Endothelial cell of umbilical vein (primary cell): ENCODE measurements around the gene NRBP1. TPM values are rescaled to one million over a fixed set of nuclear protein-coding genes. Genes with fewer than 3 reads are reported as not detected.

Experiments
- BruUV-seq: library from RNA; stranded (reverse); fragments of 400-500 nt; replicated peaks from 2 replicates; lab custom pipeline; 2021; lab: Mats Ljungman, UMichigan
- CTCF ChIA-PET: fragments of 300-600, 350-600 bp; sonication (Branson Sonifier 250); formaldehyde crosslinking; loops from one replicate; lab custom pipeline; 2021; ENCODE audit warnings: antibody characterized with exemption, inconsistent platforms; lab: Charles Lee
- POLR2A ChIA-PET: fragments of 300-600, 350-600 bp; sonication (Branson Sonifier 250); formaldehyde crosslinking; loops from one replicate; lab custom pipeline; 2021; ENCODE audit warnings: antibody characterized with exemption, inconsistent platforms; lab: Charles Lee
- DNase-seq: peaks from one replicate; pipeline ENCODE4 v3.0.0-alpha.2; 2011; ENCODE audit warnings: low read depth, low spot score
- FAIRE-seq: peaks from 2 replicates; lab custom pipeline; 2011; peaks lifted over from hg19 to GRCh38; lab: Jason Lieb, UNC
- H2AFZ ChIP-seq: 2 replicates; pipeline ENCODE4 v1.6.0; 2012; ENCODE audit warnings: low read depth, low read length, control low read depth, inconsistent platforms
- H3K27ac ChIP-seq: 2 replicates; pipeline ENCODE4 v1.5.1; 2011; ENCODE audit warnings: low read depth, mild to moderate bottlenecking, control low read depth, low read length, moderate library complexity; ENCODE audit not compliant: insufficient read depth
- H3K27me3 ChIP-seq, 2 experiments: 2 replicates each; pipeline versions ENCODE4 v1.6.0 to v1.6.1; 2011; ENCODE audit warnings: low read length in 2 of 2, mixed read lengths in 1 of 2; ENCODE audit not compliant: control insufficient read depth in 2 of 2, insufficient read depth in 2 of 2
- H3K36me3 ChIP-seq, 2 experiments: 2 replicates in 1 of 2; 3 replicates in 1 of 2; pipeline ENCODE4 v1.5.1; 2011; ENCODE audit warnings: low read length in 2 of 2, mild to moderate bottlenecking in 1 of 2, moderate library complexity in 1 of 2; ENCODE audit not compliant: control insufficient read depth in 2 of 2, insufficient read depth in 2 of 2; ENCODE audit errors: extremely low read depth in 1 of 2
- H3K4me1 ChIP-seq: 3 replicates; pipeline ENCODE4 v1.5.1; 2011; ENCODE audit warnings: mild to moderate bottlenecking, low read length; ENCODE audit not compliant: control insufficient read depth, insufficient read depth; ENCODE audit errors: extremely low read depth
- H3K4me2 ChIP-seq: 2 replicates; pipeline ENCODE4 v1.6.1; 2011; ENCODE audit warnings: low read length, control low read depth, mixed read lengths; ENCODE audit not compliant: insufficient read depth
- H3K4me3 ChIP-seq, 3 experiments: fragments of 200-600 bp in 1 of 3; sonication (generic), shearing (Covaris generic) in 1 of 3; replicated peaks in 1 of 3; 2 replicates each; pipeline ENCODE4 v1.5.1; 2011 to 2016; ENCODE audit warnings: control low read depth in 3 of 3, low read length in 3 of 3, mild to moderate bottlenecking in 2 of 3, inconsistent platforms in 1 of 3, low read depth in 1 of 3, moderate library complexity in 1 of 3; ENCODE audit not compliant: insufficient read depth in 1 of 3
- H3K79me2 ChIP-seq: 2 replicates; pipeline ENCODE4 v1.6.0; 2012; ENCODE audit warnings: low read length, inconsistent platforms; ENCODE audit not compliant: control insufficient read depth, insufficient read depth
- H3K9ac ChIP-seq: replicated peaks from 2 replicates; pipeline ENCODE3; 2011; ENCODE audit warnings: low read length, control low read depth; ENCODE audit not compliant: insufficient read depth; ENCODE audit errors: extremely low read depth
- H3K9me1 ChIP-seq: replicated peaks from 3 replicates; pipeline ENCODE4 v1.6.0; 2011; ENCODE audit warnings: mild to moderate bottlenecking, low read length; ENCODE audit not compliant: control insufficient read depth, insufficient read depth; ENCODE audit errors: extremely low read depth
- H3K9me3 ChIP-seq: replicated peaks from 2 replicates; pipeline ENCODE4 v1.5.1; 2012; ENCODE audit warnings: low read length, inconsistent platforms; ENCODE audit not compliant: control insufficient read depth, insufficient read depth
- H4K20me1 ChIP-seq: replicated peaks from 2 replicates; pipeline ENCODE3; 2011; ENCODE audit warnings: mild to moderate bottlenecking, low read length; ENCODE audit not compliant: control insufficient read depth, insufficient read depth; ENCODE audit errors: extremely low read depth
- EZH2 ChIP-seq: IDR thresholded peaks from 2 replicates; pipeline ENCODE4 v1.6.1; 2012; ENCODE audit warnings: borderline replicate concordance, low read depth, mild to moderate bottlenecking, moderate library complexity, low read length, inconsistent platforms; ENCODE audit not compliant: severe bottlenecking
- FOS ChIP-seq: IDR thresholded peaks from 2 replicates; pipeline ENCODE4 v1.6.1; 2011; ENCODE audit warnings: mild to moderate bottlenecking, low read length, moderate library complexity, borderline replicate concordance; ENCODE audit not compliant: insufficient read depth
- GATA2 ChIP-seq: IDR thresholded peaks from 2 replicates; pipeline ENCODE4 v1.7.0; 2011; ENCODE audit warnings: low read depth, mild to moderate bottlenecking, moderate library complexity, mixed read lengths, low read length; ENCODE audit not compliant: insufficient read length, insufficient read depth
- JUN ChIP-seq: IDR thresholded peaks from 2 replicates; pipeline ENCODE4 v1.6.1; 2011; ENCODE audit warnings: borderline replicate concordance, low read depth; ENCODE audit not compliant: insufficient read length, insufficient read depth
- MYC ChIP-seq: IDR thresholded peaks from one replicate; pipeline ENCODE4 v1.6.1; 2011; ENCODE audit warnings: mild to moderate bottlenecking, low read depth, low read length
- POLR2A ChIP-seq: IDR thresholded peaks from 2 replicates; pipeline ENCODE4 v1.6.1; 2012; ENCODE audit warnings: low read depth, mild to moderate bottlenecking, control low read depth, low read length
- POLR2AphosphoS5 ChIP-seq: IDR thresholded peaks from 2 replicates; pipeline ENCODE4 v1.6.1; 2012; ENCODE audit warnings: low read depth, mild to moderate bottlenecking, control low read depth, low read length, moderate library complexity; ENCODE audit not compliant: insufficient read depth
- dilution Hi-C: fragments of 300-500 bp; cut with MboI; formaldehyde crosslinking; loops from one replicate; pipeline ENCODE4 v1.15.0; 2019; ENCODE audit warnings: low sequenced_read_pairs; ENCODE audit not compliant: extremely low pct_ligation_motif_present
- intact Hi-C: fragments of 100-400 bp; cut with micrococcal nuclease; formaldehyde crosslinking; loops from one replicate; pipeline ENCODE4 v1.10.0; 2022
- polyA plus RNA-seq, 4 experiments: library from polyadenylated mRNA; depleted of rRNA in 3 of 4; stranded (reverse) in 3 of 4; unstranded in 1 of 4; fragments of >200 nt; gene quantifications; 2 replicates each; pipeline versions ENCODE4 v1.2.1 to v1.2.3, GENCODE V29; 2011 to 2012; ENCODE audit warnings: missing spikeins in 1 of 4
- total RNA-seq: library from RNA; stranded (reverse); gene quantifications from 2 replicates; pipeline ENCODE4 v1.2.3, GENCODE V29; 2021
- TF ChIP-seq, protein P1 (sequence below): IDR thresholded peaks from 2 replicates; pipeline ENCODE4 v1.6.1; 2011; ENCODE audit not compliant: insufficient read depth, insufficient read length
- TF ChIP-seq, protein P2 (sequence below), 2 donors: IDR thresholded peaks; 1 replicate in 1 of 2; 2 replicates in 1 of 2; pipeline ENCODE4 v1.5.1; 2011; ENCODE audit warnings: low read length in 2 of 2, mild to moderate bottlenecking in 2 of 2, moderate library complexity in 2 of 2, control low read depth in 1 of 2, inconsistent platforms in 1 of 2, low read depth in 1 of 2; ENCODE audit not compliant: insufficient read depth in 1 of 2; ENCODE audit errors: extremely low read depth in 1 of 2

NRBP1 gene
- total and polyA plus RNA-seq, 2 donors (not counting 3 experiments of a cell fraction or from before 2014, with no cell fraction given): 130 to 169 TPM

DNA sequence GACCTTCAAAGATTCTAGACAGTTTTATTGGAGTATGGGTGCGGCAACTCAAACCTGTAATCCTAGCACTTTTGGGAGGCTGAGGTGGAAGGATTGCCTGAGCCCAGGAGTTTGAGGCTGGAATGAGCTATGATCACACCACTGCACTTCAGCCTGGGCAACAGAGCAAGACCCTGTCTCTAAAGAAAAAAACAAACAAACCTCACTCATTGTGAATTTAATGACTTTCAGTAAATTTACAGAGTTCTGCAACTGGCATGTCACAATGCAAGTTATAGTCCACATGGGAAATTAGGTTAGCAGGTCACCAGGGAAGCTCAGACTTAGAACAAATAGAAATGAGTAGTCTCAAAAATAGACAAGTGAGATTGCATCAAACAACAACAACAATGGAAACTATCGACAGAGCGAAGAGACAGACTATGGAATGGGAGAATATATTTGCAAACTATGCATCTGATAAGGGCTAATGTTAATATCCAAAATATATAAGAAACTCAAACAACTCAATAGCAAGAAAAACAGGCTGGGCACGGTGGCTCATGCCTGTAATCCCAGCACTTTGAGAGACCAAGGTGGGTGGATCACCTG lies 6.7 kb upstream of the NRBP1 start:
- no peak overlapping the region for H3K4me3 ChIP-seq
- H3K9ac ChIP-seq: no peak overlapping the region
- no peak overlapping the region for H3K4me2 ChIP-seq
- CTCF ChIA-PET: no interaction called here
- dilution Hi-C loops (no loop called here), intact Hi-C loops (no loop called here)
- H3K79me2 ChIP-seq: no peaks in the 10 kb centered on the region
- no peak for FAIRE-seq
- H4K20me1 ChIP-seq: no peaks in the 10 kb centered on the region
- no peak overlapping the region for H2AFZ ChIP-seq
- TF ChIP-seq, protein P1, sequence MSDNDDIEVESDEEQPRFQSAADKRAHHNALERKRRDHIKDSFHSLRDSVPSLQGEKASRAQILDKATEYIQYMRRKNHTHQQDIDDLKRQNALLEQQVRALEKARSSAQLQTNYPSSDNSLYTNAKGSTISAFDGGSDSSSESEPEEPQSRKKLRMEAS: no peak
- TF ChIP-seq JUN (no peak), GATA2 (no peak), FOS (no peak), EZH2 (no peak), POLR2AphosphoS5 (no peak), POLR2A (no peak), MYC (no peak)
- TF ChIP-seq, protein P2, sequence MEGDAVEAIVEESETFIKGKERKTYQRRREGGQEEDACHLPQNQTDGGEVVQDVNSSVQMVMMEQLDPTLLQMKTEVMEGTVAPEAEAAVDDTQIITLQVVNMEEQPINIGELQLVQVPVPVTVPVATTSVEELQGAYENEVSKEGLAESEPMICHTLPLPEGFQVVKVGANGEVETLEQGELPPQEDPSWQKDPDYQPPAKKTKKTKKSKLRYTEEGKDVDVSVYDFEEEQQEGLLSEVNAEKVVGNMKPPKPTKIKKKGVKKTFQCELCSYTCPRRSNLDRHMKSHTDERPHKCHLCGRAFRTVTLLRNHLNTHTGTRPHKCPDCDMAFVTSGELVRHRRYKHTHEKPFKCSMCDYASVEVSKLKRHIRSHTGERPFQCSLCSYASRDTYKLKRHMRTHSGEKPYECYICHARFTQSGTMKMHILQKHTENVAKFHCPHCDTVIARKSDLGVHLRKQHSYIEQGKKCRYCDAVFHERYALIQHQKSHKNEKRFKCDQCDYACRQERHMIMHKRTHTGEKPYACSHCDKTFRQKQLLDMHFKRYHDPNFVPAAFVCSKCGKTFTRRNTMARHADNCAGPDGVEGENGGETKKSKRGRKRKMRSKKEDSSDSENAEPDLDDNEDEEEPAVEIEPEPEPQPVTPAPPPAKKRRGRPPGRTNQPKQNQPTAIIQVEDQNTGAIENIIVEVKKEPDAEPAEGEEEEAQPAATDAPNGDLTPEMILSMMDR (IDR thresholded peaks at IDR 0.05; ENCODE audit: extremely low read depth in 1 of 2, insufficient read depth in 1 of 2, low read depth in 1 of 2, low read length in 2 of 2): no peak
- no peaks in the 10 kb centered on the region for H3K27me3 ChIP-seq
- DNase-seq: no peak
- H3K36me3 ChIP-seq: no peaks in the 10 kb centered on the region
- POLR2A ChIA-PET: no interaction called here
- H3K27ac ChIP-seq: no peak overlapping the region
- no TSS peak for BruUV-seq
- no peaks in the 10 kb centered on the region for H3K9me3 ChIP-seq
- H3K4me1 ChIP-seq: no peaks in the 10 kb centered on the region
- no peaks in the 10 kb centered on the region for H3K9me1 ChIP-seq
